Body of pancreas (tissue), 4 donors: ENCODE measurements around the gene SOHLH1. TPM values are rescaled to one million over a fixed set of nuclear protein-coding genes. Genes with fewer than 3 reads are reported as not detected.

Experiments
- ATAC-seq: fragments of 150-250 bp; one replicate; pipeline ENCODE4 v1.9.1; 2016
- DNase-seq, 4 donors: peaks; one replicate each; pipeline ENCODE4 v3.0.0-alpha.2; 2019
- H3K27ac ChIP-seq, 4 donors: fragments of 200-600 bp; sonication (generic); 1 replicate in 3 of 4; 2 replicates in 1 of 4; pipeline versions ENCODE4 v1.5.1 to v1.6.1; 2016 to 2019; ENCODE audit warnings: mild to moderate bottlenecking in 1 of 4, mixed read lengths in 1 of 4, moderate library complexity in 1 of 4
- H3K27me3 ChIP-seq, 2 donors: fragments of 200-600 bp; sonication (generic); one replicate each; pipeline ENCODE4 v1.6.0; 2016; ENCODE audit warnings: mild to moderate bottlenecking in 1 of 2
- H3K36me3 ChIP-seq, 2 donors: fragments of 200-600 bp; sonication (generic); replicated peaks in 1 of 2; 2 replicates each; pipeline ENCODE4 v1.5.1; 2016; ENCODE audit warnings: low read depth in 2 of 2; ENCODE audit not compliant: insufficient read depth in 1 of 2
- H3K4me1 ChIP-seq: fragments of 200-600 bp; sonication (generic); one replicate; pipeline ENCODE4 v1.6.0; 2016
- H3K4me3 ChIP-seq, 2 donors: fragments of 200-600 bp; sonication (generic); 1 replicate in 1 of 2; 2 replicates in 1 of 2; pipeline ENCODE4 v1.5.1; 2016 to 2019
- H3K9me3 ChIP-seq, 3 donors: fragments of 200-600 bp; sonication (generic); 1 replicate in 2 of 3; 2 replicates in 1 of 3; pipeline ENCODE4 v1.5.1; 2016
- CTCF ChIP-seq, 7 experiments: fragments of 450-650 bp in 4 of 7; fragments of 200-600 bp in 3 of 7; sonication (generic) in 3 of 7; IDR thresholded peaks; one replicate each; pipeline ENCODE4 v1.5.1; 2016 to 2019; ENCODE audit warnings: antibody characterized with exemption in 7 of 7
- POLR2A ChIP-seq, 3 donors: fragments of 450-650 bp; IDR thresholded peaks; one replicate each; pipeline ENCODE4 v1.6.1; 2016; ENCODE audit warnings: antibody characterized with exemption in 3 of 3, mild to moderate bottlenecking in 2 of 3
- WGBS, 2 donors: methylation state at CpG; one replicate each; pipeline ENCODE4 v1.1.5; 2017; 5-methylcytosine and 5-hydroxymethylcytosine counted together
- intact Hi-C: fragments of 100-400 bp; cut with DNase I; formaldehyde crosslinking; loops from one replicate; pipeline ENCODE4 v1.15.1; 2023
- total RNA-seq, 2 donors: library from RNA; depleted of rRNA; stranded (reverse); fragments of >200 nt; gene quantifications; one replicate each; pipeline ENCODE4 v1.1.0, GENCODE V29; 2016

SOHLH1 gene
- total RNA-seq, 2 donors from 2014 or later, result not detected

GRCh38 chr9:135683401-135684034, 15.8 kb downstream of the SOHLH1 start:
- 25 to 50% methylated on average over 2 to 15 of the region's 15 CpGs for WGBS, 2 donors
- no peak for ATAC-seq
- Histone ChIP-seq H3K4me1 (no peaks in the 10 kb centered on the region), H3K27me3 (peaks cover 0 to 5% of the 10 kb centered on the region in 2 donors), H3K36me3 (no peaks in the 10 kb centered on the region), H3K4me3 (no peak overlapping the region), H3K27ac (no peak overlapping the region), H3K9me3 (no peaks in the 10 kb centered on the region)
- no peak for TF ChIP-seq CTCF (IDR thresholded peaks at IDR 0.05)
- no peak for TF ChIP-seq POLR2A (IDR thresholded peaks at IDR 0.05)
- intact Hi-C loops, result no loop called here
- no peak for DNase-seq

- 74 to 80% methylated on average over 1 to 5 of the region's 5 CpGs for WGBS, 2 donors
- DNase-seq (no peak), ATAC-seq (no peak)
- H3K4me1 ChIP-seq, result no peaks in the 10 kb centered on the region
- H3K4me3 ChIP-seq, result no peak overlapping the region
- H3K27ac ChIP-seq, result no peak overlapping the region
- TF ChIP-seq CTCF (IDR thresholded peaks at IDR 0.05) (no peak), POLR2A (IDR thresholded peaks at IDR 0.05) (no peak)
- no peaks in the 10 kb centered on the region for H3K9me3 ChIP-seq
- H3K27me3 ChIP-seq, result peaks cover 0 to 5% of the 10 kb centered on the region in 2 donors
- no peaks in the 10 kb centered on the region for H3K36me3 ChIP-seq
- intact Hi-C loops, result no loop called here
Observed at GRCh38 chr9:135681161-135681560, 18.1 kb downstream of the SOHLH1 start.

- ATAC-seq (no peak), DNase-seq (no peak)
- TF ChIP-seq POLR2A (IDR thresholded peaks at IDR 0.05) (no peak), CTCF (IDR thresholded peaks at IDR 0.05) (no peak)
- Histone ChIP-seq H3K27ac (no peak overlapping the region), H3K27me3 (peaks cover 0 to 5% of the 10 kb centered on the region in 2 donors), H3K4me3 (no peak overlapping the region), H3K9me3 (no peaks in the 10 kb centered on the region), H3K4me1 (no peaks in the 10 kb centered on the region), H3K36me3 (no peaks in the 10 kb centered on the region)
- WGBS, 2 donors, result 55 to 57% methylated on average over 16 of the region's 16 CpGs
- intact Hi-C loops, result no loop called here
Observed at GRCh38 chr9:135680056-135680455, 19.2 kb downstream of the SOHLH1 start.

GRCh38 chr9:135678236-135679017, 20.9 kb downstream of the SOHLH1 start:
- Histone ChIP-seq H3K27me3 (peaks cover 0 to 5% of the 10 kb centered on the region in 2 donors), H3K9me3 (no peaks in the 10 kb centered on the region), H3K36me3 (no peaks in the 10 kb centered on the region), H3K27ac (no peak overlapping the region), H3K4me3 (no peak overlapping the region), H3K4me1 (no peaks in the 10 kb centered on the region)
- DNase-seq (no peak), ATAC-seq (no peak)
- 85 to 89% methylated on average over 10 to 14 of the region's 20 CpGs for WGBS, 2 donors
- TF ChIP-seq POLR2A (IDR thresholded peaks at IDR 0.05) (no peak), CTCF (IDR thresholded peaks at IDR 0.05) (no peak)
- intact Hi-C loops, result no loop called here
